SH-SY5Y (cell line): ENCODE data around the gene KIAA0408.

Experiments
- GATA2 ChIP-seq: IDR thresholded peaks from 2 replicates; pipeline ENCODE4 v1.6.1; 2011; ENCODE audit warnings: mild to moderate bottlenecking, low read depth, low read length
- GATA3 ChIP-seq: IDR thresholded peaks from 2 replicates; pipeline ENCODE4 v1.6.1; 2011; ENCODE audit warnings: low read depth, mild to moderate bottlenecking, low read length, moderate library complexity

DNA sequence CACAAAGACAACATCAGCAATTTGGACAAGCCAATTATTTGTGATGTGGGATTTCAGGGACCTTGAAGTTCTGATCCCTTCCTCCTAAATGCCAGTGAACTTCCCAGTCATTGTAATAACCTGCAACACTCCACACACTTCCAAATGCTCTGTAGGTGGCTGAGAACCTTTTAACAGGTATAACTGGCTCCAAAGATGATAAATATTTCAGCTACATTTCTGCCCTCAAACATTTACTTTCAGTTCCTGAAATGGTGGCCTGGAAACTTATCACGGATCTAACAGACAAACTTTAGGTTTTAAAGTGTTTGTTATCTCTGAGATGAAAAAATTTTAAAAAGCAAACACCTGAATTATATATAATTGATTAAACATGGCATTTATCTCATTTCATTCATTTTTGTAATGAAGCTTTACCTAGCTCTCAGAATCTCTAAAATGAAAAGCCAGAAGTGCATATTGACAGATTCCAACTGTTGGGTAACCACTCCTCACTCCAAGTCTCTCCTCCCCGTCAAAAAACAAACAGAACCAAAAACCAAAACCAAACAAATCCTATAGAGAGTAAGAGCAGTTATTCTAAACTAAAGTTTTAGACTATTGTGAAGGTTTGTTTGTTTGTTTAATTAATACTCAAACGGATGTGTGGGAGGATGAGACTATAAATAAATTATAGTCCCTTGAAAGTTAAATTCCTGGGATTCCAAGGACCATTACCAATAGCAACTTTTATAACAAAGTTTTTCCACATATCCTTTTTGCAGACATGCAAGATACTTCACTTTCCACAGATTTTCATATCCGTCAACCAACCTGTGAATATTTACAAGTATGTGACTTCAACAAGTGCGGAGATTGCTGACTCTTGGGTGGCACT, 12.4 kb upstream of the KIAA0408 start:
- TF ChIP-seq GATA2 (no peak), GATA3 (no peak)
